Measurements from ENCODE around the gene DNM3.

DNM3 gene

GRCh38 chr1:172230526-172230925, 389.2 kb downstream of the DNM3 start:
- ChIA-PET POLR2A (no interaction called here), CTCF (interaction anchor here (0.8 kb wide), 1 partner anchor 10 kb away, joined by 3 read pairs; no protein-coding TSS in a partner anchor)
- H3K36me3 ChIP-seq (ENCODE audit: control insufficient read depth in 4 of 4, insufficient read depth in 4 of 4, low read length in 3 of 4) = no peaks in the 10 kb centered on the region
- no peak overlapping the region for H3K4me3 ChIP-seq (ENCODE audit: control insufficient read depth in 1 of 7, extremely low read depth in 1 of 7, insufficient read depth in 4 of 7, low read depth in 2 of 7, low read length in 6 of 7)
- DNase-seq = no peak
- H3K4me1 ChIP-seq (ENCODE audit: control extremely low read depth in 1 of 4, control insufficient read depth in 4 of 4, insufficient read depth in 4 of 4, low read length in 3 of 4) = no peaks in the 10 kb centered on the region
- 100% methylated on average over 1 of the region's 2 CpGs for WGBS (ENCODE audit: insufficient coverage)
- H3K27me3 ChIP-seq (replicated peaks in 2 of 5; ENCODE audit: control insufficient read depth in 4 of 5, insufficient read depth in 5 of 5, low read length in 4 of 5) = no peaks in the 10 kb centered on the region
- H3K27ac ChIP-seq (ENCODE audit: insufficient read depth in 1 of 2, low read depth in 1 of 2, low read length in 2 of 2, poor library complexity in 1 of 2, severe bottlenecking in 2 of 2) = no peak overlapping the region
- peaks cover 0 to 4% (median 0%) of the 10 kb centered on the region in 5 experiments for H3K9me3 ChIP-seq (ENCODE audit: control extremely low read depth in 1 of 5, control insufficient read depth in 4 of 5, insufficient read depth in 2 of 5, low read depth in 1 of 5, low read length in 4 of 5)

DNA sequence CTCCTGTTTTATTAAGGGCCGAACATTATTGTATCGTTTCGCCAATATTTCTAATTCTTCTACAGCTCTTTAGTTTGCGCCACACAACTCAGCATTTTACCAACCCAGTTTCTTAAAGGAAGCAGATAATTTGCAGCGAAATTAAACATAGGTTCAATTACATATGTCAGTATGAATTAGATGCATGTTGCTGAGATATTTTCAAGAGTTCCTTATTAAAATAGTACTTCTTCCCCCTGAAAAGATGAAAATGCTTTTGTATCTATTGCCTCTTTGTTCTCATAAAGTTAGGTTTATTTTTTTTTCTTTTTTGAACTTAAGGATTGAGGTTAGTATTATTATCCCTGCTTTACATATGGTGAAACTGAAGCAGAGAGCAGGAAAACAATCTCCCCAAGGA, 395.7 kb downstream of the DNM3 start:
- Histone ChIP-seq H3K27ac (ENCODE audit: insufficient read depth in 1 of 2, low read depth in 1 of 2, low read length in 2 of 2, poor library complexity in 1 of 2, severe bottlenecking in 2 of 2) (no peak overlapping the region), H3K27me3 (replicated peaks in 2 of 5; ENCODE audit: control insufficient read depth in 4 of 5, insufficient read depth in 5 of 5, low read length in 4 of 5) (no peaks in the 10 kb centered on the region), H3K4me3 (ENCODE audit: control insufficient read depth in 1 of 7, extremely low read depth in 1 of 7, insufficient read depth in 4 of 7, low read depth in 2 of 7, low read length in 6 of 7) (no peak overlapping the region), H3K36me3 (ENCODE audit: control insufficient read depth in 4 of 4, insufficient read depth in 4 of 4, low read length in 3 of 4) (no peaks in the 10 kb centered on the region), H3K4me1 (ENCODE audit: control extremely low read depth in 1 of 4, control insufficient read depth in 4 of 4, insufficient read depth in 4 of 4, low read length in 3 of 4) (no peaks in the 10 kb centered on the region), H3K9me3 (ENCODE audit: control extremely low read depth in 1 of 5, control insufficient read depth in 4 of 5, insufficient read depth in 2 of 5, low read depth in 1 of 5, low read length in 4 of 5) (no peaks in the 10 kb centered on the region)
- CTCF ChIA-PET = no interaction called here
- WGBS (ENCODE audit: insufficient coverage) = 100% methylated on average over 4 of the region's 5 CpGs
- POLR2A ChIA-PET = no interaction called here
- no peak for DNase-seq

DNA sequence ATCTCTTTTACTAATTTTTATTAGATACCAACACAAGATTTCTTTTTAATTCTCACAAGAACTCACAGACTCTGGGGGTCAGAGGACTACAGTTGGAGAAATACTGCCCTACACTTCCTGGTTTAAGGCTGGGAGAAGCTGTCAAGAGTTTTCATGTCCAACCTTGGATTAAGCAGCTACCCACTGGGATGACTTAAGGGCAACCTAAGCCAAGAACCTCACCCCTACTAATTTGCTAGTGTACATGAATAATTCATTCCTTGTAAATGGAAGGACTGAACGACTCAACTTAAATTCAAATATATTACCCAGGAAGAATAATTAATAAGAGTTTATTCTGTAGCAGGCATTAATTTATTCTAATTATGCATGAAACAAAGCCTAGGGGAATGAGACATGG, 396.9 kb downstream of the DNM3 start:
- no peaks in the 10 kb centered on the region for H3K9me3 ChIP-seq (ENCODE audit: control extremely low read depth in 1 of 5, control insufficient read depth in 4 of 5, insufficient read depth in 2 of 5, low read depth in 1 of 5, low read length in 4 of 5)
- WGBS (ENCODE audit: insufficient coverage) = no CpG with 5 or more reads among the region's 1 CpG
- H3K27ac ChIP-seq (ENCODE audit: insufficient read depth in 1 of 2, low read depth in 1 of 2, low read length in 2 of 2, poor library complexity in 1 of 2, severe bottlenecking in 2 of 2) = no peak overlapping the region
- ChIA-PET CTCF (no interaction called here), POLR2A (no interaction called here)
- H3K36me3 ChIP-seq (ENCODE audit: control insufficient read depth in 4 of 4, insufficient read depth in 4 of 4, low read length in 3 of 4) = no peaks in the 10 kb centered on the region
- DNase-seq = no peak
- H3K4me3 ChIP-seq (ENCODE audit: control insufficient read depth in 1 of 7, extremely low read depth in 1 of 7, insufficient read depth in 4 of 7, low read depth in 2 of 7, low read length in 6 of 7) = no peak overlapping the region
- H3K27me3 ChIP-seq (replicated peaks in 2 of 5; ENCODE audit: control insufficient read depth in 4 of 5, insufficient read depth in 5 of 5, low read length in 4 of 5) = no peaks in the 10 kb centered on the region
- no peaks in the 10 kb centered on the region for H3K4me1 ChIP-seq (ENCODE audit: control extremely low read depth in 1 of 4, control insufficient read depth in 4 of 4, insufficient read depth in 4 of 4, low read length in 3 of 4)

GRCh38 chr1:172238965-172239364, 397.7 kb downstream of the DNM3 start:
- ChIA-PET POLR2A (no interaction called here), CTCF (interaction anchor here (1.2 kb wide), 1 partner anchor 23 kb away, joined by 3 read pairs; no protein-coding TSS in a partner anchor)
- Histone ChIP-seq H3K36me3 (ENCODE audit: control insufficient read depth in 4 of 4, insufficient read depth in 4 of 4, low read length in 3 of 4) (no peaks in the 10 kb centered on the region), H3K27ac (ENCODE audit: insufficient read depth in 1 of 2, low read depth in 1 of 2, low read length in 2 of 2, poor library complexity in 1 of 2, severe bottlenecking in 2 of 2) (no peak overlapping the region), H3K4me3 (ENCODE audit: control insufficient read depth in 1 of 7, extremely low read depth in 1 of 7, insufficient read depth in 4 of 7, low read depth in 2 of 7, low read length in 6 of 7) (no peak overlapping the region), H3K27me3 (replicated peaks in 2 of 5; ENCODE audit: control insufficient read depth in 4 of 5, insufficient read depth in 5 of 5, low read length in 4 of 5) (no peaks in the 10 kb centered on the region), H3K4me1 (ENCODE audit: control extremely low read depth in 1 of 4, control insufficient read depth in 4 of 4, insufficient read depth in 4 of 4, low read length in 3 of 4) (no peaks in the 10 kb centered on the region), H3K9me3 (ENCODE audit: control extremely low read depth in 1 of 5, control insufficient read depth in 4 of 5, insufficient read depth in 2 of 5, low read depth in 1 of 5, low read length in 4 of 5) (no peaks in the 10 kb centered on the region)
- WGBS (ENCODE audit: insufficient coverage) = no CpG with 5 or more reads among the region's 2 CpGs
- no peak for DNase-seq

DNA sequence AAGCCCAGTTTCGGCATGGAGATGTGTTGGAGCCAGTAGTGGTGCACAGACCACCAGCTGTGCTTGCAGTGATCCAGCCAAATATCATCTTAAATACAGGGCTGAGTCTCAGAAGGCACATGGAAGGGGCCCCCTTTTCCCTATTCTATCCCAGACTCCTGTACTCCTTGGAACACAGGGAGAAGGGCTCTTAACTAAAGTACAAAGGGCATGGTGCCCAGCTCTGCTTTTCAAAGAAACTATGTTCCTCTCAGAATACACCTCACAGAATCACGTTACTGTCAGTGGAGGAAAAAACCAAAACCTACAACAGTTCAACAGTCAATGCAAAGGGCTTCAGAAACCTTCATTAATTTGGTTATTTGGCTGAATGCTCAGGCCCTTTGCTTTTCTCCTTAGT, 398.6 kb downstream of the DNM3 start:
- Histone ChIP-seq H3K36me3 (ENCODE audit: control insufficient read depth in 4 of 4, insufficient read depth in 4 of 4, low read length in 3 of 4) (no peaks in the 10 kb centered on the region), H3K27ac (ENCODE audit: insufficient read depth in 1 of 2, low read depth in 1 of 2, low read length in 2 of 2, poor library complexity in 1 of 2, severe bottlenecking in 2 of 2) (no peak overlapping the region), H3K4me3 (ENCODE audit: control insufficient read depth in 1 of 7, extremely low read depth in 1 of 7, insufficient read depth in 4 of 7, low read depth in 2 of 7, low read length in 6 of 7) (no peak overlapping the region), H3K4me1 (ENCODE audit: control extremely low read depth in 1 of 4, control insufficient read depth in 4 of 4, insufficient read depth in 4 of 4, low read length in 3 of 4) (no peaks in the 10 kb centered on the region), H3K27me3 (replicated peaks in 2 of 5; ENCODE audit: control insufficient read depth in 4 of 5, insufficient read depth in 5 of 5, low read length in 4 of 5) (no peaks in the 10 kb centered on the region), H3K9me3 (ENCODE audit: control extremely low read depth in 1 of 5, control insufficient read depth in 4 of 5, insufficient read depth in 2 of 5, low read depth in 1 of 5, low read length in 4 of 5) (peaks cover 0 to 3% (median 0%) of the 10 kb centered on the region in 5 experiments)
- no peak for DNase-seq
- POLR2A ChIA-PET = no interaction called here
- CTCF ChIA-PET = interaction anchor here (1.1 to 1.2 kb wide), 2 partner anchors 24 to 54 kb away, joined by 3 read pairs; no protein-coding TSS in a partner anchor
- WGBS (ENCODE audit: insufficient coverage) = 100% methylated on average over 2 of the region's 2 CpGs

- H3K27ac ChIP-seq (ENCODE audit: insufficient read depth in 1 of 2, low read depth in 1 of 2, low read length in 2 of 2, poor library complexity in 1 of 2, severe bottlenecking in 2 of 2) = no peak overlapping the region
- WGBS (ENCODE audit: insufficient coverage) = no CpG with 5 or more reads among the region's 1 CpG
- no peak for DNase-seq
- POLR2A ChIA-PET = no interaction called here
- H3K27me3 ChIP-seq (replicated peaks in 2 of 5; ENCODE audit: control insufficient read depth in 4 of 5, insufficient read depth in 5 of 5, low read length in 4 of 5) = no peaks in the 10 kb centered on the region
- H3K4me1 ChIP-seq (ENCODE audit: control extremely low read depth in 1 of 4, control insufficient read depth in 4 of 4, insufficient read depth in 4 of 4, low read length in 3 of 4) = no peaks in the 10 kb centered on the region
- no peak overlapping the region for H3K4me3 ChIP-seq (ENCODE audit: control insufficient read depth in 1 of 7, extremely low read depth in 1 of 7, insufficient read depth in 4 of 7, low read depth in 2 of 7, low read length in 6 of 7)
- H3K9me3 ChIP-seq (ENCODE audit: control extremely low read depth in 1 of 5, control insufficient read depth in 4 of 5, insufficient read depth in 2 of 5, low read depth in 1 of 5, low read length in 4 of 5) = peaks cover 0 to 4% (median 0%) of the 10 kb centered on the region in 5 experiments
- no peaks in the 10 kb centered on the region for H3K36me3 ChIP-seq (ENCODE audit: control insufficient read depth in 4 of 4, insufficient read depth in 4 of 4, low read length in 3 of 4)
- CTCF ChIA-PET = no interaction called here
These were observed 400.2 kb downstream of the DNM3 start for GRCh38 chr1:172241540-172241939.

DNA sequence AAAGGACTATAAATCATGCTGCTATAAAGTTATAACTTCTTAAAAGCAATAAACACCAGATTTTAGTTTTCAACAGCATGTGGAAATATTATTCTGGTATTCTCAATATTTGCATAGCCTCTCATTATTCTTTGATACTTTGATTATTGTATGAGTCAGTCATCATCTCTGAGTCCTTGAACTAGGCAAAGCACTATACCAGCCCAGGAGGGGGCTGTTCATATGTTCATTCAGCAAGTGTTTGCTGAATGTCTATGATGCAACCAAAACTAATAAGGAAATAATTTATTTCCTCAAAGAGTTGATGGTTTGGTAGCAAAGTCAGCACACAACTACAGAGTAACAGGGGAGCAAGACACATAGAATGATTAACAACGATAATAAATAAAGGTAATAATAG, 403.6 kb downstream of the DNM3 start:
- no peaks in the 10 kb centered on the region for H3K36me3 ChIP-seq (ENCODE audit: control insufficient read depth in 4 of 4, insufficient read depth in 4 of 4, low read length in 3 of 4)
- H3K27ac ChIP-seq (ENCODE audit: insufficient read depth in 1 of 2, low read depth in 1 of 2, low read length in 2 of 2, poor library complexity in 1 of 2, severe bottlenecking in 2 of 2) = no peak overlapping the region
- WGBS (ENCODE audit: insufficient coverage) = no CpG with 5 or more reads among the region's 1 CpG
- H3K27me3 ChIP-seq (replicated peaks in 2 of 5; ENCODE audit: control insufficient read depth in 4 of 5, insufficient read depth in 5 of 5, low read length in 4 of 5) = no peaks in the 10 kb centered on the region
- CTCF ChIA-PET = no interaction called here
- POLR2A ChIA-PET = no interaction called here
- no peak overlapping the region for H3K4me3 ChIP-seq (ENCODE audit: control insufficient read depth in 1 of 7, extremely low read depth in 1 of 7, insufficient read depth in 4 of 7, low read depth in 2 of 7, low read length in 6 of 7)
- peaks cover 0 to 4% (median 0%) of the 10 kb centered on the region in 5 experiments for H3K9me3 ChIP-seq (ENCODE audit: control extremely low read depth in 1 of 5, control insufficient read depth in 4 of 5, insufficient read depth in 2 of 5, low read depth in 1 of 5, low read length in 4 of 5)
- H3K4me1 ChIP-seq (ENCODE audit: control extremely low read depth in 1 of 4, control insufficient read depth in 4 of 4, insufficient read depth in 4 of 4, low read length in 3 of 4) = no peaks in the 10 kb centered on the region
- no peak for DNase-seq

Data from common myeloid progenitor, CD34-positive (primary cell).